Measurements from ENCODE around the gene AJAP1. TPM values are rescaled to one million over a fixed set of nuclear protein-coding genes. Genes with fewer than 3 reads are reported as not detected.
"Not testable (repeated sequence)": the region's sequence is repeated elsewhere in the genome, so short reads cannot be mapped to it uniquely, and the experiment has no call there.

AJAP1 gene
- total RNA-seq, 1 donor from 2014 or later, result not detected

GRCh38 chr1:4654764-4655673 lies 610 bp downstream of the AJAP1 start:
- ATAC-seq (no peak), DNase-seq (ENCODE audit: missing footprints) (no peak)
- intact Hi-C loops (cut with DNase I), result no loop called here

GRCh38 chr1:4655674-4656532 lies 1.5 kb downstream of the AJAP1 start:
- DNase-seq (ENCODE audit: missing footprints), result no peak

GRCh38 chr1:4656533-4657140 lies 2.2 kb downstream of the AJAP1 start:
- DNase-seq (ENCODE audit: missing footprints) (no peak), ATAC-seq (no peak)
- intact Hi-C loops (cut with DNase I), result no loop called here

More at GRCh38 chr1:4655674-4656532, 1.5 kb downstream of the AJAP1 start:
- ATAC-seq, result peak; percentile 74
- intact Hi-C loops (cut with DNase I), result no loop called here

- intact Hi-C loops (cut with DNase I), result no loop called here
- ATAC-seq, result no peak
- no peak for DNase-seq (ENCODE audit: missing footprints)
Observed at GRCh38 chr1:4657244-4657789, 2.9 kb downstream of the AJAP1 start.

GRCh38 chr1:4657960-4658541 lies 3.6 kb downstream of the AJAP1 start:
- no peak for ATAC-seq
- DNase-seq (ENCODE audit: missing footprints), result no peak
- intact Hi-C loops (cut with DNase I), result no loop called here

GRCh38 chr1:4658643-4659628 lies 4.5 kb downstream of the AJAP1 start:
- DNase-seq (ENCODE audit: missing footprints) (no peak), ATAC-seq (no peak)
- intact Hi-C loops (cut with DNase I), result no loop called here

GRCh38 chr1:4660917-4661594 lies 6.6 kb downstream of the AJAP1 start:
- DNase-seq (ENCODE audit: missing footprints), result no peak
- ATAC-seq, result no peak
- intact Hi-C loops (cut with DNase I), result no loop called here

- ATAC-seq (no peak), DNase-seq (ENCODE audit: missing footprints) (no peak)
- intact Hi-C loops (cut with DNase I), result no loop called here
Observed at GRCh38 chr1:4661595-4661917, 7.1 kb downstream of the AJAP1 start.

- no peak for ATAC-seq
- DNase-seq (ENCODE audit: missing footprints), result no peak
- intact Hi-C loops (cut with DNase I), result no loop called here
Observed at GRCh38 chr1:4662168-4662567, 7.8 kb downstream of the AJAP1 start.

GRCh38 chr1:4662723-4663122 lies 8.3 kb downstream of the AJAP1 start:
- no peak for ATAC-seq
- intact Hi-C loops (cut with DNase I), result no loop called here
- no peak for DNase-seq (ENCODE audit: missing footprints)

- DNase-seq (ENCODE audit: missing footprints) (no peak), ATAC-seq (no peak)
- intact Hi-C loops (cut with DNase I), result no loop called here
Observed at GRCh38 chr1:4664095-4664494, 9.7 kb downstream of the AJAP1 start.

GRCh38 chr1:4664606-4665005 lies 10.2 kb downstream of the AJAP1 start:
- ATAC-seq (no peak), DNase-seq (ENCODE audit: missing footprints) (no peak)
- intact Hi-C loops (cut with DNase I), result no loop called here

- intact Hi-C loops (cut with DNase I), result no loop called here
- ATAC-seq (no peak), DNase-seq (ENCODE audit: missing footprints) (no peak)
Observed at GRCh38 chr1:4665456-4665855, 11.0 kb downstream of the AJAP1 start.

- intact Hi-C loops (cut with DNase I); ATAC-seq; DNase-seq (ENCODE audit: missing footprints): not testable (repeated sequence)
Observed at GRCh38 chr1:4666683-4667082, 12.3 kb downstream of the AJAP1 start.

- ATAC-seq, result no peak
- DNase-seq (ENCODE audit: missing footprints), result no peak
- intact Hi-C loops (cut with DNase I), result no loop called here
Observed at GRCh38 chr1:4668743-4669700, 14.6 kb downstream of the AJAP1 start.

- intact Hi-C loops (cut with DNase I), result no loop called here
- ATAC-seq (no peak), DNase-seq (ENCODE audit: missing footprints) (no peak)
Observed at GRCh38 chr1:4670265-4670664, 15.9 kb downstream of the AJAP1 start.

Data from Right ventricle myocardium inferior (tissue), 1 donor.